GM18909 (cell line): ENCODE results near the gene SUPT3H.
"Not testable (repeated sequence)": the region's sequence is repeated elsewhere in the genome, so short reads cannot be mapped to it uniquely, and the experiment has no call there.

Experiments used
- ATAC-seq: cut with Tn5 transposase; IDR thresholded peaks from one replicate; pipeline ENCODE4 v1.9.1; 2021; ENCODE audit warnings: mild to moderate bottlenecking; ENCODE audit not compliant: unreplicated experiment, poor library complexity

The SUPT3H gene

GRCh38 chr6:45327956-45328522 is 49.7 kb downstream of the SUPT3H start, which contains the start of gene RUNX2:
RUNX2 (plus strand) TSS chr6:45328330; CDS start chr6:45328727, 397 bp downstream.
- no peak for ATAC-seq

GRCh38 chr6:45326698-45327417 is 50.9 kb downstream of the SUPT3H start:
- ATAC-seq: no peak

- ATAC-seq: no peak
These were observed 54.0 kb downstream of the SUPT3H start for GRCh38 chr6:45323656-45324224.

GRCh38 chr6:45320349-45320748 is 57.4 kb downstream of the SUPT3H start:
- no peak for ATAC-seq

GRCh38 chr6:45314146-45314545 is 63.6 kb downstream of the SUPT3H start:
- no peak for ATAC-seq

- ATAC-seq: no peak
These were observed 67.5 kb downstream of the SUPT3H start for GRCh38 chr6:45310118-45310788.

GRCh38 chr6:45305546-45305945 is 72.2 kb downstream of the SUPT3H start:
- ATAC-seq: no peak

- no peak for ATAC-seq
These were observed 74.9 kb downstream of the SUPT3H start for GRCh38 chr6:45302832-45303231.

GRCh38 chr6:45301348-45302142 is 76.2 kb downstream of the SUPT3H start:
- ATAC-seq: no peak

- no peak for ATAC-seq
These were observed 77.0 kb downstream of the SUPT3H start for GRCh38 chr6:45300736-45301135.

- ATAC-seq: no peak
These were observed 78.6 kb downstream of the SUPT3H start for GRCh38 chr6:45299096-45299581.

- ATAC-seq: no peak
These were observed 80.4 kb downstream of the SUPT3H start for GRCh38 chr6:45297320-45297719.

- ATAC-seq: not testable (repeated sequence)
These were observed 83.6 kb downstream of the SUPT3H start for GRCh38 chr6:45294065-45294701.

- no peak for ATAC-seq
These were observed 84.4 kb downstream of the SUPT3H start for GRCh38 chr6:45293306-45293705.

- no peak for ATAC-seq
These were observed 87.8 kb downstream of the SUPT3H start for GRCh38 chr6:45289751-45290514.

GRCh38 chr6:45286707-45287106 is 91.0 kb downstream of the SUPT3H start:
- ATAC-seq: not testable (repeated sequence)

- ATAC-seq: no peak
These were observed 99.4 kb downstream of the SUPT3H start for GRCh38 chr6:45278367-45278766.

GRCh38 chr6:45277741-45278140 is 100.0 kb downstream of the SUPT3H start:
- ATAC-seq: not testable (repeated sequence)

- no peak for ATAC-seq
These were observed 102.4 kb downstream of the SUPT3H start for GRCh38 chr6:45275358-45275757.
